Liver (tissue), 9 donors: ENCODE results near the gene MEX3C. TPM values are rescaled to one million over a fixed set of nuclear protein-coding genes. Genes with fewer than 3 reads are reported as not detected.

Experiments used
- DNase-seq: peaks from one replicate; pipeline ENCODE4 v3.0.0-alpha.2; 2017; ENCODE audit warnings: low spot score
- H3K27ac ChIP-seq, 2 donors: one replicate each; pipeline ENCODE4 v1.7.0; 2013; ENCODE audit warnings: inconsistent platforms in 2 of 2, low read length in 2 of 2, control low read depth in 1 of 2, low read depth in 1 of 2, mild to moderate bottlenecking in 1 of 2
- H3K27me3 ChIP-seq, 4 donors: one replicate each; pipeline versions ENCODE4 v1.6.1 to v1.7.0; 2013; ENCODE audit warnings: low read length in 3 of 4, inconsistent platforms in 1 of 4, mild to moderate bottlenecking in 1 of 4, moderate library complexity in 1 of 4; ENCODE audit not compliant: control insufficient read depth in 4 of 4, insufficient read depth in 4 of 4
- H3K36me3 ChIP-seq, 4 donors: one replicate each; pipeline versions ENCODE4 v1.6.1 to v1.7.0; 2013; ENCODE audit warnings: low read length in 3 of 4, mild to moderate bottlenecking in 3 of 4, low read depth in 1 of 4, moderate library complexity in 1 of 4; ENCODE audit not compliant: control insufficient read depth in 4 of 4, insufficient read depth in 3 of 4
- H3K4me1 ChIP-seq, 4 donors: one replicate each; pipeline versions ENCODE4 v1.6.1 to v1.7.0; 2013; ENCODE audit warnings: low read length in 3 of 4, mild to moderate bottlenecking in 3 of 4, moderate library complexity in 1 of 4; ENCODE audit not compliant: control insufficient read depth in 4 of 4, insufficient read depth in 4 of 4
- H3K4me3 ChIP-seq, 3 donors: one replicate each; pipeline versions ENCODE4 v1.6.1 to v1.7.0; 2013; ENCODE audit warnings: low read length in 3 of 3, control low read depth in 1 of 3, low read depth in 1 of 3, mild to moderate bottlenecking in 1 of 3
- H3K9ac ChIP-seq, 2 donors: one replicate each; pipeline ENCODE4 v1.7.0; 2013; ENCODE audit warnings: low read length in 2 of 2, mild to moderate bottlenecking in 2 of 2, moderate library complexity in 2 of 2, control low read depth in 1 of 2, low read depth in 1 of 2
- H3K9me3 ChIP-seq, 4 donors: one replicate each; pipeline versions ENCODE4 v1.6.1 to v1.7.0; 2013; ENCODE audit warnings: low read length in 3 of 4; ENCODE audit not compliant: control insufficient read depth in 4 of 4
- EGR1 ChIP-seq, 2 donors: IDR thresholded peaks; 2 replicates each; pipeline ENCODE4 v1.6.1; 2016 to 2018; ENCODE audit warnings: antibody characterized with exemption in 2 of 2, low read depth in 2 of 2
- FOXA1 ChIP-seq: IDR thresholded peaks from 2 replicates; pipeline ENCODE4 v1.6.1; 2016; ENCODE audit warnings: antibody characterized with exemption
- FOXA2 ChIP-seq: IDR thresholded peaks from 2 replicates; pipeline ENCODE4 v1.6.1; 2016; ENCODE audit warnings: antibody characterized with exemption
- GABPA ChIP-seq, 2 donors: IDR thresholded peaks in 1 of 2; conservative IDR thresholded peaks in 1 of 2; 2 replicates each; pipeline ENCODE4 v1.6.1; 2016; ENCODE audit warnings: antibody characterized with exemption in 2 of 2, mild to moderate bottlenecking in 1 of 2, moderate library complexity in 1 of 2
- HNF4A ChIP-seq, 2 donors: conservative IDR thresholded peaks; 2 replicates each; pipeline ENCODE4 v1.6.1; 2016; ENCODE audit warnings: antibody characterized with exemption in 2 of 2, mild to moderate bottlenecking in 2 of 2
- HNF4G ChIP-seq: IDR thresholded peaks from 2 replicates; pipeline ENCODE4 v1.6.1; 2016; ENCODE audit warnings: antibody characterized with exemption
- JUND ChIP-seq, 2 donors: IDR thresholded peaks; 2 replicates each; pipeline ENCODE4 v1.6.1; 2016; ENCODE audit warnings: antibody characterized with exemption in 2 of 2
- NR2F2 ChIP-seq: IDR thresholded peaks from 2 replicates; pipeline ENCODE4 v1.6.1; 2016; ENCODE audit warnings: antibody characterized with exemption
- RAD21 ChIP-seq, 2 donors: IDR thresholded peaks; 2 replicates each; pipeline ENCODE4 v1.6.1; 2016; ENCODE audit warnings: antibody characterized with exemption in 2 of 2, mild to moderate bottlenecking in 2 of 2
- RXRA ChIP-seq, 2 donors: IDR thresholded peaks; 2 replicates each; pipeline ENCODE4 v1.6.1; 2017 to 2018; ENCODE audit warnings: antibody characterized with exemption in 2 of 2, mild to moderate bottlenecking in 1 of 2
- SP1 ChIP-seq: IDR thresholded peaks from 2 replicates; pipeline ENCODE4 v1.6.1; 2018; ENCODE audit warnings: antibody characterized with exemption, mild to moderate bottlenecking
- TAF1 ChIP-seq: conservative IDR thresholded peaks from 2 replicates; pipeline ENCODE4 v1.6.1; 2016; ENCODE audit warnings: antibody characterized with exemption, mild to moderate bottlenecking
- YY1 ChIP-seq: IDR thresholded peaks from 2 replicates; pipeline ENCODE4 v1.6.1; 2016; ENCODE audit warnings: antibody characterized with exemption, mild to moderate bottlenecking
- WGBS: extraction: QIAGEN DNeasy Blood & Tissue Kit; methylation state at CpG from one replicate; pipeline ENCODE4 v1.1.7; 2013; 5-methylcytosine and 5-hydroxymethylcytosine counted together
- polyA plus RNA-seq, 2 donors: library from polyadenylated mRNA; stranded (reverse) in 1 of 2; unstranded in 1 of 2; fragments of 200-250 nt in 1 of 2; fragments of >200 nt in 1 of 2; fragmentation: Nextera tagmentation in 1 of 2; extraction: Ambion mirVana in 1 of 2; gene quantifications; one replicate each; pipeline versions ENCODE4 v1.2.1 to v1.2.3, GENCODE V29; 2013 to 2015
- total RNA-seq, 2 donors: library from RNA; depleted of rRNA; stranded (reverse); fragments of >200 nt; gene quantifications; one replicate each; pipeline ENCODE4 v1.2.3, GENCODE V29; 2014
- TF ChIP-seq, protein P1 (sequence below): IDR thresholded peaks from 2 replicates; pipeline ENCODE4 v1.6.1; 2016; ENCODE audit warnings: antibody characterized with exemption
- TF ChIP-seq, protein P2 (sequence below): IDR thresholded peaks from 2 replicates; pipeline ENCODE4 v1.6.1; 2016; ENCODE audit warnings: antibody characterized with exemption
- TF ChIP-seq, protein P3 (sequence below): IDR thresholded peaks from 2 replicates; pipeline ENCODE4 v1.6.1; 2016; ENCODE audit warnings: antibody characterized with exemption
- TF ChIP-seq, protein P4 (sequence below): IDR thresholded peaks from 2 replicates; pipeline ENCODE4 v1.6.1; 2016; ENCODE audit warnings: antibody characterized with exemption, mild to moderate bottlenecking
- TF ChIP-seq, protein P5 (sequence below): fragments of 150-350 bp; IDR thresholded peaks from 2 replicates; pipeline ENCODE4 v1.5.1; 2017; ENCODE audit warnings: improper control_type of control experiment, low read depth, low read length; ENCODE audit not compliant: missing input control
- donor health status: healthy.
- donor health status: healthy.
- donor health status: healthy.
- donor health status: healthy.
- donor health status: healthy.

Gene MEX3C
- total and polyA plus RNA-seq, 4 donors, result 2.7 to 16.1 (median 8.6) TPM

DNA sequence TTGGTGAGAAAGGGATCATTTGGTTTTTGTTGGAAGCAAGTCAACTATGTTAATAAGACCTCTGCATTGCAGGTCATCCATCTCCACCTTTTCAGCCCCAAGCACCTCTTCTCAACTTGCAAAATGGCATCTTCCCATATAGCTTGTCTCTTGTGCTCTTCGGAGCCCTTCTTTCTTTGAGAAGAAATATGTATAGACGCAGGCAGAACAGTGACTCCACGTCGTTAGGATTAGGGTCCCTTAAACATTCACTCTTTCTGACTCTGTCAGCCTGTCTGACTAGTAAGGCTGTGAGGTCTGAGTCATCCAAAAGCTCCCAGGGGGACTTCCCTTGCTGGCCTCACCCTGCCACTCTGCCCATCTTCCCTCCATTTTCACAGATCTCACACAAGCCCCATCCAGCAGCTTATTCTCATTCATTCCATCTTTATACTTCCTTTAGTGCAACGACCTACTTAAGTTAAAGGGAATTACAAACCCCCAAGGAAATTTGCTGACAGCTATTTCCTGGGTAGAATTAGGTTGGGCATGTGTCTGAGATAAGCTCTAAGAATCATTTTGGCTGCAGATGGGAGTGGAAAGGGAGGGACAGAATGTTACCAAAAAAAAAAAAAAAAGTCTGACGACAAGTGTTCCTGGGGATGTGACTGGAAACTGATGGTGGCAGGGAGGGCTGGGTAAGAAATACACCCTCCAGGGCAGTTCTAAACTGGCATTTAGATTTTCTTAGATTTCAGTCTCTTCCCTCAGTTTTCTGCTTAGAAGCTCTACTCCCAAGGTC is 37.7 kb upstream of the MEX3C start:
- no peak for DNase-seq
- Histone ChIP-seq H3K27ac (no peak overlapping the region), H3K4me1 (no peaks in the 10 kb centered on the region), H3K36me3 (no peaks in the 10 kb centered on the region), H3K9me3 (no peaks in the 10 kb centered on the region), H3K4me3 (no peak overlapping the region), H3K9ac (no peak overlapping the region), H3K27me3 (no peaks in the 10 kb centered on the region)
- 65% methylated on average over 6 of the region's 6 CpGs for WGBS
- TF ChIP-seq TAF1 (no peak), FOXA2 (no peak), YY1 (no peak), HNF4A (conservative IDR thresholded peaks at IDR 0.05) (no peak), JUND (IDR thresholded peaks at IDR 0.05) (no peak), SP1 (no peak), HNF4G (no peak), RAD21 (IDR thresholded peaks at IDR 0.05) (no peak), NR2F2 (no peak), EGR1 (IDR thresholded peaks at IDR 0.05; ENCODE audit: low read depth in 2 of 2) (no peak), RXRA (IDR thresholded peaks at IDR 0.05) (no peak), GABPA (IDR thresholded peaks at IDR 0.05 in 1 of 2, conservative IDR thresholded peaks at IDR 0.05 in 1 of 2) (no peak), FOXA1 (no peak)
- TF ChIP-seq, protein P1, sequence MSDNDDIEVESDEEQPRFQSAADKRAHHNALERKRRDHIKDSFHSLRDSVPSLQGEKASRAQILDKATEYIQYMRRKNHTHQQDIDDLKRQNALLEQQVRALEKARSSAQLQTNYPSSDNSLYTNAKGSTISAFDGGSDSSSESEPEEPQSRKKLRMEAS, result no peak
- TF ChIP-seq, protein P2, sequence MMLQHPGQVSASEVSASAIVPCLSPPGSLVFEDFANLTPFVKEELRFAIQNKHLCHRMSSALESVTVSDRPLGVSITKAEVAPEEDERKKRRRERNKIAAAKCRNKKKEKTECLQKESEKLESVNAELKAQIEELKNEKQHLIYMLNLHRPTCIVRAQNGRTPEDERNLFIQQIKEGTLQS, result no peak
- TF ChIP-seq, protein P3, sequence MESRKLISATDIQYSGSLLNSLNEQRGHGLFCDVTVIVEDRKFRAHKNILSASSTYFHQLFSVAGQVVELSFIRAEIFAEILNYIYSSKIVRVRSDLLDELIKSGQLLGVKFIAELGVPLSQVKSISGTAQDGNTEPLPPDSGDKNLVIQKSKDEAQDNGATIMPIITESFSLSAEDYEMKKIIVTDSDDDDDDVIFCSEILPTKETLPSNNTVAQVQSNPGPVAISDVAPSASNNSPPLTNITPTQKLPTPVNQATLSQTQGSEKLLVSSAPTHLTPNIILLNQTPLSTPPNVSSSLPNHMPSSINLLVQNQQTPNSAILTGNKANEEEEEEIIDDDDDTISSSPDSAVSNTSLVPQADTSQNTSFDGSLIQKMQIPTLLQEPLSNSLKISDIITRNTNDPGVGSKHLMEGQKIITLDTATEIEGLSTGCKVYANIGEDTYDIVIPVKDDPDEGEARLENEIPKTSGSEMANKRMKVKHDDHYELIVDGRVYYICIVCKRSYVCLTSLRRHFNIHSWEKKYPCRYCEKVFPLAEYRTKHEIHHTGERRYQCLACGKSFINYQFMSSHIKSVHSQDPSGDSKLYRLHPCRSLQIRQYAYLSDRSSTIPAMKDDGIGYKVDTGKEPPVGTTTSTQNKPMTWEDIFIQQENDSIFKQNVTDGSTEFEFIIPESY, result no peak
- TF ChIP-seq, protein P4, sequence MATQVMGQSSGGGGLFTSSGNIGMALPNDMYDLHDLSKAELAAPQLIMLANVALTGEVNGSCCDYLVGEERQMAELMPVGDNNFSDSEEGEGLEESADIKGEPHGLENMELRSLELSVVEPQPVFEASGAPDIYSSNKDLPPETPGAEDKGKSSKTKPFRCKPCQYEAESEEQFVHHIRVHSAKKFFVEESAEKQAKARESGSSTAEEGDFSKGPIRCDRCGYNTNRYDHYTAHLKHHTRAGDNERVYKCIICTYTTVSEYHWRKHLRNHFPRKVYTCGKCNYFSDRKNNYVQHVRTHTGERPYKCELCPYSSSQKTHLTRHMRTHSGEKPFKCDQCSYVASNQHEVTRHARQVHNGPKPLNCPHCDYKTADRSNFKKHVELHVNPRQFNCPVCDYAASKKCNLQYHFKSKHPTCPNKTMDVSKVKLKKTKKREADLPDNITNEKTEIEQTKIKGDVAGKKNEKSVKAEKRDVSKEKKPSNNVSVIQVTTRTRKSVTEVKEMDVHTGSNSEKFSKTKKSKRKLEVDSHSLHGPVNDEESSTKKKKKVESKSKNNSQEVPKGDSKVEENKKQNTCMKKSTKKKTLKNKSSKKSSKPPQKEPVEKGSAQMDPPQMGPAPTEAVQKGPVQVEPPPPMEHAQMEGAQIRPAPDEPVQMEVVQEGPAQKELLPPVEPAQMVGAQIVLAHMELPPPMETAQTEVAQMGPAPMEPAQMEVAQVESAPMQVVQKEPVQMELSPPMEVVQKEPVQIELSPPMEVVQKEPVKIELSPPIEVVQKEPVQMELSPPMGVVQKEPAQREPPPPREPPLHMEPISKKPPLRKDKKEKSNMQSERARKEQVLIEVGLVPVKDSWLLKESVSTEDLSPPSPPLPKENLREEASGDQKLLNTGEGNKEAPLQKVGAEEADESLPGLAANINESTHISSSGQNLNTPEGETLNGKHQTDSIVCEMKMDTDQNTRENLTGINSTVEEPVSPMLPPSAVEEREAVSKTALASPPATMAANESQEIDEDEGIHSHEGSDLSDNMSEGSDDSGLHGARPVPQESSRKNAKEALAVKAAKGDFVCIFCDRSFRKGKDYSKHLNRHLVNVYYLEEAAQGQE, result no peak
- TF ChIP-seq, protein P5, sequence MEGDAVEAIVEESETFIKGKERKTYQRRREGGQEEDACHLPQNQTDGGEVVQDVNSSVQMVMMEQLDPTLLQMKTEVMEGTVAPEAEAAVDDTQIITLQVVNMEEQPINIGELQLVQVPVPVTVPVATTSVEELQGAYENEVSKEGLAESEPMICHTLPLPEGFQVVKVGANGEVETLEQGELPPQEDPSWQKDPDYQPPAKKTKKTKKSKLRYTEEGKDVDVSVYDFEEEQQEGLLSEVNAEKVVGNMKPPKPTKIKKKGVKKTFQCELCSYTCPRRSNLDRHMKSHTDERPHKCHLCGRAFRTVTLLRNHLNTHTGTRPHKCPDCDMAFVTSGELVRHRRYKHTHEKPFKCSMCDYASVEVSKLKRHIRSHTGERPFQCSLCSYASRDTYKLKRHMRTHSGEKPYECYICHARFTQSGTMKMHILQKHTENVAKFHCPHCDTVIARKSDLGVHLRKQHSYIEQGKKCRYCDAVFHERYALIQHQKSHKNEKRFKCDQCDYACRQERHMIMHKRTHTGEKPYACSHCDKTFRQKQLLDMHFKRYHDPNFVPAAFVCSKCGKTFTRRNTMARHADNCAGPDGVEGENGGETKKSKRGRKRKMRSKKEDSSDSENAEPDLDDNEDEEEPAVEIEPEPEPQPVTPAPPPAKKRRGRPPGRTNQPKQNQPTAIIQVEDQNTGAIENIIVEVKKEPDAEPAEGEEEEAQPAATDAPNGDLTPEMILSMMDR, result no peak
